HepG2 (cell line): ENCODE results near the gene RANBP3. TPM values are rescaled to one million over a fixed set of nuclear protein-coding genes. Genes with fewer than 3 reads are reported as not detected.

Source experiments
- CAMTA2 ChIP-seq: sonication (generic); formaldehyde crosslinking; IDR thresholded peaks from 2 replicates; pipeline ENCODE4 v1.4.0; 2020; ENCODE audit warnings: mild to moderate bottlenecking, missing genetic modification reagents, borderline replicate concordance
- FOXM1 ChIP-seq: sonication (generic); formaldehyde crosslinking; IDR thresholded peaks from 2 replicates; pipeline ENCODE4 v1.5.0; 2020; ENCODE audit warnings: missing genetic modification reagents
- GTF2F1 ChIP-seq: fragments of 150-350 bp; IDR thresholded peaks from 2 replicates; pipeline ENCODE4 v1.6.1; 2014; ENCODE audit warnings: low read length
- NFE2L1 ChIP-seq: sonication (generic); formaldehyde crosslinking; IDR thresholded peaks from 2 replicates; pipeline ENCODE4 v1.4.0; 2020; ENCODE audit warnings: missing genetic modification reagents, mild to moderate bottlenecking, borderline replicate concordance
- NFYB ChIP-seq: sonication (generic); formaldehyde crosslinking; IDR thresholded peaks from 2 replicates; pipeline ENCODE4 v1.4.0; 2020; ENCODE audit warnings: missing genetic modification reagents
- SRSF9 ChIP-seq: fragments of 200-400 bp; formaldehyde crosslinking; IDR thresholded peaks from 2 replicates; pipeline ENCODE4 v1.6.1; 2018; ENCODE audit warnings: borderline replicate concordance, mild to moderate bottlenecking, low read depth, low read length; ENCODE audit not compliant: insufficient read depth, poor library complexity, severe bottlenecking
- ZFAT ChIP-seq: sonication (generic); formaldehyde crosslinking; conservative IDR thresholded peaks from 2 replicates; pipeline ENCODE4 v1.8.1; 2023; ENCODE audit warnings: missing genetic modification reagents, inconsistent platforms
- ZFP41 ChIP-seq: sonication (generic); formaldehyde crosslinking; IDR thresholded peaks from 2 replicates; pipeline ENCODE4 v1.4.0; 2020; ENCODE audit warnings: mild to moderate bottlenecking, missing genetic modification reagents, borderline replicate concordance
- ZMAT3 ChIP-seq: sonication (generic); formaldehyde crosslinking; conservative IDR thresholded peaks from 2 replicates; pipeline ENCODE4 v1.7.0; 2021; ENCODE audit warnings: missing genetic modification reagents
- ZMYM3 ChIP-seq: sonication (generic); formaldehyde crosslinking; IDR thresholded peaks from 2 replicates; pipeline ENCODE4 v1.5.1; 2020; ENCODE audit warnings: mild to moderate bottlenecking, missing genetic modification reagents
- ZNF225 ChIP-seq: sonication (generic); formaldehyde crosslinking; IDR thresholded peaks from 2 replicates; pipeline ENCODE4 v1.4.0; 2020; ENCODE audit warnings: mild to moderate bottlenecking, missing genetic modification reagents
- ZNF451 ChIP-seq: sonication (generic); formaldehyde crosslinking; IDR thresholded peaks from 2 replicates; pipeline ENCODE4 v1.5.0; 2020; ENCODE audit warnings: mild to moderate bottlenecking, missing genetic modification reagents
- ZNF564 ChIP-seq: sonication (generic); formaldehyde crosslinking; IDR thresholded peaks from 2 replicates; pipeline ENCODE4 v1.8.1; 2023; ENCODE audit warnings: mild to moderate bottlenecking, missing genetic modification reagents
- ZNF724P ChIP-seq: sonication (generic); formaldehyde crosslinking; IDR thresholded peaks from 2 replicates; pipeline ENCODE4 v1.8.0; 2022; ENCODE audit warnings: missing genetic modification reagents, borderline replicate concordance
- ZNF775 ChIP-seq: sonication (generic); formaldehyde crosslinking; IDR thresholded peaks from 2 replicates; pipeline ENCODE4 v1.4.0; 2020; ENCODE audit warnings: missing genetic modification reagents, mild to moderate bottlenecking, moderate library complexity, borderline replicate concordance
- polyA plus RNA-seq, 8 experiments: library from polyadenylated mRNA; depleted of rRNA in 3 of 8; stranded (reverse) in 7 of 8; unstranded in 1 of 8; fragments of >200 nt; fragmentation: Illumina TruSeq in 4 of 8; extraction: Trizol in 4 of 8; gene quantifications; 2 replicates each; pipeline versions ENCODE4 v1.2.1 to v1.2.3, GENCODE V29; 2011 to 2016; ENCODE audit warnings: low read depth in 4 of 8, missing spikeins in 1 of 8, mixed read lengths in 1 of 8; ENCODE audit not compliant: insufficient read depth in 1 of 8
- total RNA-seq, 5 experiments: library from RNA; depleted of rRNA; stranded (reverse); fragments of >200 nt; fragmentation: Illumina TruSeq; extraction: Trizol; gene quantifications; 2 replicates each; pipeline ENCODE4 v1.2.3, GENCODE V29; 2016; ENCODE audit warnings: low read depth in 1 of 5
- TF ChIP-seq, protein P1 (sequence below): IDR thresholded peaks from 2 replicates; pipeline ENCODE4 v1.6.1; 2016; ENCODE audit warnings: control low read depth
- TF ChIP-seq, protein P2 (sequence below): sonication (generic); formaldehyde crosslinking; conservative IDR thresholded peaks from 2 replicates; pipeline ENCODE4 v1.8.1; 2023; ENCODE audit warnings: missing genetic modification reagents
- TF ChIP-seq, protein P3 (sequence below): sonication (generic); formaldehyde crosslinking; IDR thresholded peaks from 2 replicates; pipeline ENCODE4 v1.4.0; 2020; ENCODE audit warnings: mild to moderate bottlenecking, missing genetic modification reagents
- TF ChIP-seq, protein P4 (sequence below): sonication (generic); formaldehyde crosslinking; IDR thresholded peaks from 2 replicates; pipeline ENCODE4 v1.4.0; 2020; ENCODE audit warnings: mild to moderate bottlenecking, low read depth, missing genetic modification reagents
- TF ChIP-seq, protein P5 (sequence below): sonication (generic); formaldehyde crosslinking; IDR thresholded peaks from 2 replicates; pipeline ENCODE4 v1.5.0; 2020; ENCODE audit warnings: missing genetic modification reagents, mild to moderate bottlenecking, borderline replicate concordance
- TF ChIP-seq, protein P6 (sequence below), 2 experiments: sonication (generic) in 1 of 2; formaldehyde crosslinking in 1 of 2; IDR thresholded peaks; 2 replicates each; pipeline versions ENCODE4 v1.4.0 to v1.6.1; 2016 to 2020; ENCODE audit warnings: borderline replicate concordance in 1 of 2, low read depth in 1 of 2, mild to moderate bottlenecking in 1 of 2, missing genetic modification reagents in 1 of 2

RANBP3 gene
- total and polyA plus RNA-seq, 2 of the 13 experiments (the other 11 are each of a cell fraction or from before 2014, with no cell fraction given) = 39.5 to 149 TPM

DNA sequence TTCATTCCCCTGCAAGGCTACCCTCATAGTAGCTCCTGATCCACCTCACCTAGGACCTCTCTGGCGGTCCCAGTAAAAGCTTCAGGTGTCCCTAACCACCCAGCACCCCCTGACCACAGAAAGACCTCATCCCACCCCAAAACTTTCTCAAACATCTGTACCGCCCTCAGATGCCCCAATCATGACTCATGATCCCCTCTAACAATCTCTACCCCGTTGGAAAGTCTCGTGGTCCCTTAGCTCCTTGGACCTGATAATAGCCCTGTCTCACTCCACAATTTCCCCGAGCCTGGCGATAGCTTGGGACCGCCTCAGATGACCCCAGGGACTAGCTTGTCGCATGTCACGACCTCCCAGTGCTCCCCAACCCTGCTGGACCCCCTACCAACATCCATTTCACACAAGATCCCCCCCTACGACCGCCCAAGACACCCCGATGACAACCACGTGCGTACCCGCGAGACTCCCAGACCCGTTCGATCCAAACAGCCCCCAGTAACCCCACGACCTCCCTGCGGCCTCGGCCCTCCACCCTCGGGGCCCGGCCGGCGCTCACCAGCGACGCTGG, 74.8 kb downstream of the RANBP3 start (continued):
- TF ChIP-seq, protein P1, sequence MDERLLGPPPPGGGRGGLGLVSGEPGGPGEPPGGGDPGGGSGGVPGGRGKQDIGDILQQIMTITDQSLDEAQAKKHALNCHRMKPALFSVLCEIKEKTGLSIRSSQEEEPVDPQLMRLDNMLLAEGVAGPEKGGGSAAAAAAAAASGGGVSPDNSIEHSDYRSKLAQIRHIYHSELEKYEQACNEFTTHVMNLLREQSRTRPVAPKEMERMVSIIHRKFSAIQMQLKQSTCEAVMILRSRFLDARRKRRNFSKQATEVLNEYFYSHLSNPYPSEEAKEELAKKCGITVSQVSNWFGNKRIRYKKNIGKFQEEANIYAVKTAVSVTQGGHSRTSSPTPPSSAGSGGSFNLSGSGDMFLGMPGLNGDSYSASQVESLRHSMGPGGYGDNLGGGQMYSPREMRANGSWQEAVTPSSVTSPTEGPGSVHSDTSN (CRISPR knock-in tag) = no peak
- TF ChIP-seq SRSF9 = no peak
- TF ChIP-seq ZNF775 = no peak
- no peak; the same call in 1 of the 2 replicates for TF ChIP-seq CAMTA2
- TF ChIP-seq NFYB = no peak
- peak; percentile 67 for TF ChIP-seq NFE2L1 (CRISPR knock-in tag)
- TF ChIP-seq, protein P2, sequence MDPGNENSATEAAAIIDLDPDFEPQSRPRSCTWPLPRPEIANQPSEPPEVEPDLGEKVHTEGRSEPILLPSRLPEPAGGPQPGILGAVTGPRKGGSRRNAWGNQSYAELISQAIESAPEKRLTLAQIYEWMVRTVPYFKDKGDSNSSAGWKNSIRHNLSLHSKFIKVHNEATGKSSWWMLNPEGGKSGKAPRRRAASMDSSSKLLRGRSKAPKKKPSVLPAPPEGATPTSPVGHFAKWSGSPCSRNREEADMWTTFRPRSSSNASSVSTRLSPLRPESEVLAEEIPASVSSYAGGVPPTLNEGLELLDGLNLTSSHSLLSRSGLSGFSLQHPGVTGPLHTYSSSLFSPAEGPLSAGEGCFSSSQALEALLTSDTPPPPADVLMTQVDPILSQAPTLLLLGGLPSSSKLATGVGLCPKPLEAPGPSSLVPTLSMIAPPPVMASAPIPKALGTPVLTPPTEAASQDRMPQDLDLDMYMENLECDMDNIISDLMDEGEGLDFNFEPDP (CRISPR knock-in tag) = no peak
- TF ChIP-seq, protein P3, sequence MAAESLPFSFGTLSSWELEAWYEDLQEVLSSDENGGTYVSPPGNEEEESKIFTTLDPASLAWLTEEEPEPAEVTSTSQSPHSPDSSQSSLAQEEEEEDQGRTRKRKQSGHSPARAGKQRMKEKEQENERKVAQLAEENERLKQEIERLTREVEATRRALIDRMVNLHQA (CRISPR knock-in tag) = no peak
- TF ChIP-seq ZNF225 (CRISPR knock-in tag) = peak; percentile 24; the same call in 1 of the 2 replicates
- TF ChIP-seq ZMAT3 (CRISPR knock-in tag) = no peak
- TF ChIP-seq, protein P4, sequence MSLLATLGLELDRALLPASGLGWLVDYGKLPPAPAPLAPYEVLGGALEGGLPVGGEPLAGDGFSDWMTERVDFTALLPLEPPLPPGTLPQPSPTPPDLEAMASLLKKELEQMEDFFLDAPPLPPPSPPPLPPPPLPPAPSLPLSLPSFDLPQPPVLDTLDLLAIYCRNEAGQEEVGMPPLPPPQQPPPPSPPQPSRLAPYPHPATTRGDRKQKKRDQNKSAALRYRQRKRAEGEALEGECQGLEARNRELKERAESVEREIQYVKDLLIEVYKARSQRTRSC (CRISPR knock-in tag) = 0 out of 2 replicates have a peak, but pooled peaks have one; percentile 4
- TF ChIP-seq, protein P5, sequence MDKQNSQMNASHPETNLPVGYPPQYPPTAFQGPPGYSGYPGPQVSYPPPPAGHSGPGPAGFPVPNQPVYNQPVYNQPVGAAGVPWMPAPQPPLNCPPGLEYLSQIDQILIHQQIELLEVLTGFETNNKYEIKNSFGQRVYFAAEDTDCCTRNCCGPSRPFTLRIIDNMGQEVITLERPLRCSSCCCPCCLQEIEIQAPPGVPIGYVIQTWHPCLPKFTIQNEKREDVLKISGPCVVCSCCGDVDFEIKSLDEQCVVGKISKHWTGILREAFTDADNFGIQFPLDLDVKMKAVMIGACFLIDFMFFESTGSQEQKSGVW = 0 out of 2 replicates have a peak, but pooled peaks have one; percentile 27
- no peak for TF ChIP-seq FOXM1 (CRISPR knock-in tag)
- TF ChIP-seq ZMYM3 (CRISPR knock-in tag) = no peak
- TF ChIP-seq, protein P6, sequence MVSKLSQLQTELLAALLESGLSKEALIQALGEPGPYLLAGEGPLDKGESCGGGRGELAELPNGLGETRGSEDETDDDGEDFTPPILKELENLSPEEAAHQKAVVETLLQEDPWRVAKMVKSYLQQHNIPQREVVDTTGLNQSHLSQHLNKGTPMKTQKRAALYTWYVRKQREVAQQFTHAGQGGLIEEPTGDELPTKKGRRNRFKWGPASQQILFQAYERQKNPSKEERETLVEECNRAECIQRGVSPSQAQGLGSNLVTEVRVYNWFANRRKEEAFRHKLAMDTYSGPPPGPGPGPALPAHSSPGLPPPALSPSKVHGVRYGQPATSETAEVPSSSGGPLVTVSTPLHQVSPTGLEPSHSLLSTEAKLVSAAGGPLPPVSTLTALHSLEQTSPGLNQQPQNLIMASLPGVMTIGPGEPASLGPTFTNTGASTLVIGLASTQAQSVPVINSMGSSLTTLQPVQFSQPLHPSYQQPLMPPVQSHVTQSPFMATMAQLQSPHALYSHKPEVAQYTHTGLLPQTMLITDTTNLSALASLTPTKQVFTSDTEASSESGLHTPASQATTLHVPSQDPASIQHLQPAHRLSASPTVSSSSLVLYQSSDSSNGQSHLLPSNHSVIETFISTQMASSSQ (IDR thresholded peaks at IDR 0.05; ENCODE audit: low read depth) = no peak
- TF ChIP-seq, protein P6 (CRISPR knock-in tag; IDR thresholded peaks at IDR 0.05; ENCODE audit: borderline replicate concordance) = no peak
- no peak for TF ChIP-seq ZNF564
- TF ChIP-seq ZFAT (CRISPR knock-in tag) = no peak
- no peak for TF ChIP-seq GTF2F1
- TF ChIP-seq ZNF451 (CRISPR knock-in tag) = no peak; the same call in 1 of the 2 replicates
- TF ChIP-seq ZFP41 (CRISPR knock-in tag) = 0 out of 2 replicates have a peak, but pooled peaks have one; percentile 44
- no peak for TF ChIP-seq ZNF724P (CRISPR knock-in tag)
